Measurements from ENCODE around the gene CETN2. TPM values are rescaled to one million over a fixed set of nuclear protein-coding genes. Genes with fewer than 3 reads are reported as not detected.
"Not testable (repeated sequence)": the region's sequence is repeated elsewhere in the genome, so short reads cannot be mapped to it uniquely, and the experiment has no call there.

CETN2 gene
- total RNA-seq, 1 donor from 2014 or later, result 36.0 TPM

GRCh38 chrX:152798945-152799344 is 31.6 kb downstream of the CETN2 start:
- no peaks in the 10 kb centered on the region for H3K27me3 ChIP-seq (ENCODE audit: control insufficient read depth, insufficient read depth, low read length)
- DNase-seq (ENCODE audit: low read depth), result no peak
- TF ChIP-seq, protein P1, sequence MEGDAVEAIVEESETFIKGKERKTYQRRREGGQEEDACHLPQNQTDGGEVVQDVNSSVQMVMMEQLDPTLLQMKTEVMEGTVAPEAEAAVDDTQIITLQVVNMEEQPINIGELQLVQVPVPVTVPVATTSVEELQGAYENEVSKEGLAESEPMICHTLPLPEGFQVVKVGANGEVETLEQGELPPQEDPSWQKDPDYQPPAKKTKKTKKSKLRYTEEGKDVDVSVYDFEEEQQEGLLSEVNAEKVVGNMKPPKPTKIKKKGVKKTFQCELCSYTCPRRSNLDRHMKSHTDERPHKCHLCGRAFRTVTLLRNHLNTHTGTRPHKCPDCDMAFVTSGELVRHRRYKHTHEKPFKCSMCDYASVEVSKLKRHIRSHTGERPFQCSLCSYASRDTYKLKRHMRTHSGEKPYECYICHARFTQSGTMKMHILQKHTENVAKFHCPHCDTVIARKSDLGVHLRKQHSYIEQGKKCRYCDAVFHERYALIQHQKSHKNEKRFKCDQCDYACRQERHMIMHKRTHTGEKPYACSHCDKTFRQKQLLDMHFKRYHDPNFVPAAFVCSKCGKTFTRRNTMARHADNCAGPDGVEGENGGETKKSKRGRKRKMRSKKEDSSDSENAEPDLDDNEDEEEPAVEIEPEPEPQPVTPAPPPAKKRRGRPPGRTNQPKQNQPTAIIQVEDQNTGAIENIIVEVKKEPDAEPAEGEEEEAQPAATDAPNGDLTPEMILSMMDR (IDR thresholded peaks at IDR 0.05; ENCODE audit: insufficient read depth, low read length, poor library complexity, severe bottlenecking), result no peak
- H3K36me3 ChIP-seq (ENCODE audit: control insufficient read depth, insufficient read depth, low read length), result no peaks in the 10 kb centered on the region
- H3K4me3 ChIP-seq (ENCODE audit: low read depth, low read length), result no peak overlapping the region

DNA sequence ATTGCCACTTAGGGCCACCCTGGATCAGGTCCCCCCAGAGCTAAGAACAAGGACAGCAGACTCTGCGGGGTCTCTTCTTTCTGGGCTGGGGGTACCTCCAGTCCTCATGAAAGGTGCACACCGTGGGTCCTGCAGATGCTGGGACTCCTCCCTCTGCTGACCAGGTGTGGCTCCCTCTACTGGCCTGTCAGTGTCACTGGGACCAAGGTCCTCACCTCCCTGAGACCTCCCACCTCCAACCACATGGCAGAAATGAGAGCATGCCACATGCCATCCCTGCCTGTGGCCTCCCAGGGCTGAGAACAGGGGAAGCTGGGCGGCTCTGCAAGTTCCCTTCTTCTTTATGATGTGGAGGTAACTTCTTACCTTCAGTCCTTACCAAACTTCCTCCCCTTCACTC is 43.5 kb downstream of the CETN2 start:
- H3K4me3 ChIP-seq (ENCODE audit: low read depth, low read length); H3K27me3 ChIP-seq (ENCODE audit: control insufficient read depth, insufficient read depth, low read length); DNase-seq (ENCODE audit: low read depth); H3K36me3 ChIP-seq (ENCODE audit: control insufficient read depth, insufficient read depth, low read length): not testable (repeated sequence)

Other genes with a start within 250 kb of the CETN2 start
- 0.08 and 0.34 TPM in 2 replicates for gene GABRQ, start 192.9 kb downstream of the CETN2 start, total RNA-seq
- not detected in 2 replicates for gene MAGEA3, start 132.0 kb downstream of the CETN2 start, total RNA-seq
- not detected in 2 replicates for gene CSAG2, start 121.5 kb downstream of the CETN2 start, total RNA-seq
- not detected in 2 replicates for gene MAGEA2B, start 116.1 kb downstream of the CETN2 start, total RNA-seq
- not detected in 2 replicates for gene CSAG1, start 97.0 kb downstream of the CETN2 start, total RNA-seq
- gene MAGEA12, start 97.0 kb downstream of the CETN2 start, total RNA-seq, result not detected in 2 replicates
- gene MAGEA2, start 76.9 kb downstream of the CETN2 start, total RNA-seq, result not detected in 2 replicates
- gene CSAG3, start 71.5 kb downstream of the CETN2 start, total RNA-seq, result not detected in 2 replicates
- gene MAGEA6, start 61.1 kb downstream of the CETN2 start, total RNA-seq, result not detected in 2 replicates
- 26.5 and 31.3 TPM in 2 replicates for gene NSDHL, start 306 bp upstream of the CETN2 start, total RNA-seq
- gene ZNF185, start 67.3 kb upstream of the CETN2 start, total RNA-seq, result 39.2 and 45.4 TPM in 2 replicates
- not detected in 2 replicates for gene PNMA5, start 163.4 kb upstream of the CETN2 start, total RNA-seq
- gene PNMA3, start 225.7 kb upstream of the CETN2 start, total RNA-seq, result 1.5 and 1.7 TPM in 2 replicates
- gene PNMA6A, start 241.7 kb upstream of the CETN2 start, total RNA-seq, result 7.8 and 7.9 TPM in 2 replicates

All from kidney epithelial cell (primary cell).